MCF 10A (cell line): Measurements from ENCODE around the gene FBXW12. TPM values are rescaled to one million over a fixed set of nuclear protein-coding genes. Genes with fewer than 3 reads are reported as not detected.

Experiments
- BruUV-seq: library from RNA; stranded (reverse); fragments of 400-500 nt; replicated peaks from 2 replicates; lab custom pipeline; 2021; lab: Mats Ljungman, UMichigan
- CTCF ChIA-PET: fragments of 300-600 bp; sonication (Branson Sonifier 250); formaldehyde crosslinking; extraction: SDS; loops from one replicate; lab custom pipeline; 2021; ENCODE audit warnings: antibody characterized with exemption, inconsistent platforms; lab: Yijun Ruan, JAX
- POLR2A ChIA-PET: fragments of 300-600, 350-650 bp; sonication (Branson Sonifier 250); formaldehyde crosslinking; extraction: SDS; loops from one replicate; lab custom pipeline; 2020; ENCODE audit warnings: antibody characterized with exemption, inconsistent platforms; lab: Yijun Ruan, JAX
- DNase-seq: peaks from one replicate; pipeline ENCODE4 v3.0.0-alpha.2; 2018; ENCODE audit not compliant: unreplicated experiment
- H3K27ac Mint-ChIP-seq: one replicate; pipeline ENCODE4 v1.8.0; 2022; ENCODE audit warnings: mild to moderate bottlenecking, low read depth, mixed read lengths; ENCODE audit not compliant: unreplicated experiment
- H3K27me3 Mint-ChIP-seq: one replicate; pipeline ENCODE4 v1.8.0; 2022; ENCODE audit warnings: mixed read lengths; ENCODE audit not compliant: insufficient read depth, unreplicated experiment
- H3K36me3 Mint-ChIP-seq: one replicate; pipeline ENCODE4 v1.8.0; 2022; ENCODE audit warnings: mild to moderate bottlenecking, moderate library complexity, mixed read lengths; ENCODE audit not compliant: insufficient read depth, unreplicated experiment
- H3K4me1 Mint-ChIP-seq: one replicate; pipeline ENCODE4 v1.8.0; 2022; ENCODE audit warnings: mixed read lengths; ENCODE audit not compliant: insufficient read depth, unreplicated experiment
- H3K4me3 Mint-ChIP-seq: one replicate; pipeline ENCODE4 v1.8.0; 2022; ENCODE audit warnings: mild to moderate bottlenecking, moderate library complexity, mixed read lengths; ENCODE audit not compliant: unreplicated experiment
- H3K9me3 Mint-ChIP-seq: one replicate; pipeline ENCODE4 v1.8.0; 2022; ENCODE audit warnings: mixed read lengths; ENCODE audit not compliant: unreplicated experiment
- intact Hi-C: fragments of 100-400 bp; cut with micrococcal nuclease; formaldehyde crosslinking; loops from 2 replicates; pipeline ENCODE4 v1.14.1; 2022
- total RNA-seq: library from RNA; stranded (reverse); gene quantifications from 2 replicates; pipeline ENCODE4 v1.2.3, GENCODE V29; 2022
- TF ChIP-seq, protein P1 (sequence below): fragments of 200-600 bp; IDR thresholded peaks from one replicate; pipeline ENCODE4 v1.8.0; 2022; ENCODE audit warnings: antibody characterized with exemption, mild to moderate bottlenecking; ENCODE audit not compliant: unreplicated experiment

The FBXW12 gene
- total RNA-seq, 1 experiment from 2014 or later, result not detected

DNA sequence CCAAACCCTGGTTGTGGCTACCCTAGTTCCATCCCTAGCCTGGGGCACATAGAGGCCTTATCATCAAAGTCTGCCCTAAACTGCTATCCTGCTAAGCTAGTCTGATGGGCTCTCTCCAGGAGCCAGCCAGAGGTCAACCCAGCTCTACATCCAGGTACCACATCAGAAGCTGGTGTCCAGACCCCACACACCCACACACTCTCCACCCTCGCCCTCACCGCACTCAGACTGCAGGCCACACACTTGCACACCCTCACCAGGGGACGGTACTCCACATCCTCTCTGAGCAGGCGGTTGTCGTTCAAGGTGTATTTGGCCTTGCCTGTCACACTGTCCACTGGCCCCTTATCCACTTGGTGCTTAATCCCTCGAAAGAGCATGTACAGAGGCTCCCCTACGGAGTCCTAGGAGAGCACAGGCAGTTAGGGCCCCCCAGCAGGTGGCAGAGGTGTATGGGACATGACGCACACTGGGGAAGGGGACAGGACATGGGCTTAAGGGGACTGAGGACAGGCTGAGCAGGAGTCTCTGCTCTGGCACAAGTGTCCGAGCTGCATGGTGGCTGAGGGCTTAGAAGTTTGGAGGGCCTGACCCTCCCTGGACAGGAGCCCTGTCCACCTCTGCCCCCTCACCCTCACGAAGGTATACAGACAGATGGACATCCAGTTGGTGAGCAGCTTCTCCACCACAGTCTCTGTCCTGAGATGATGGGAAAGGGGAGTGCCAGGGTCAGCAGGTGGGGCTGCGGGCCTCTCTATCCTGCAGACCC lies 39.8 kb downstream of the FBXW12 start:
- no peak overlapping the region for H3K4me3 Mint-ChIP-seq
- TF ChIP-seq, protein P1, sequence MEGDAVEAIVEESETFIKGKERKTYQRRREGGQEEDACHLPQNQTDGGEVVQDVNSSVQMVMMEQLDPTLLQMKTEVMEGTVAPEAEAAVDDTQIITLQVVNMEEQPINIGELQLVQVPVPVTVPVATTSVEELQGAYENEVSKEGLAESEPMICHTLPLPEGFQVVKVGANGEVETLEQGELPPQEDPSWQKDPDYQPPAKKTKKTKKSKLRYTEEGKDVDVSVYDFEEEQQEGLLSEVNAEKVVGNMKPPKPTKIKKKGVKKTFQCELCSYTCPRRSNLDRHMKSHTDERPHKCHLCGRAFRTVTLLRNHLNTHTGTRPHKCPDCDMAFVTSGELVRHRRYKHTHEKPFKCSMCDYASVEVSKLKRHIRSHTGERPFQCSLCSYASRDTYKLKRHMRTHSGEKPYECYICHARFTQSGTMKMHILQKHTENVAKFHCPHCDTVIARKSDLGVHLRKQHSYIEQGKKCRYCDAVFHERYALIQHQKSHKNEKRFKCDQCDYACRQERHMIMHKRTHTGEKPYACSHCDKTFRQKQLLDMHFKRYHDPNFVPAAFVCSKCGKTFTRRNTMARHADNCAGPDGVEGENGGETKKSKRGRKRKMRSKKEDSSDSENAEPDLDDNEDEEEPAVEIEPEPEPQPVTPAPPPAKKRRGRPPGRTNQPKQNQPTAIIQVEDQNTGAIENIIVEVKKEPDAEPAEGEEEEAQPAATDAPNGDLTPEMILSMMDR, result no peak
- intact Hi-C loops, result no loop called here
- peaks cover 19% of the 10 kb centered on the region for H3K4me1 Mint-ChIP-seq
- ChIA-PET POLR2A (interaction anchor here (6.4 to 22.1 kb wide), 2 partner anchors 10 to 16 kb away, joined by 65 to 749 read pairs; partner anchors contain the start of gene PLXNB1), CTCF (interaction anchor here (0.6 to 22.6 kb wide), 5 partner anchors 11 to 203 kb away, joined by 3 to 647 read pairs (median 6); partner anchors contain the start of genes CCDC51 and TMA7)
- no peak for DNase-seq
- no peaks in the 10 kb centered on the region for H3K9me3 Mint-ChIP-seq
- BruUV-seq, result no TSS peak
- H3K27ac Mint-ChIP-seq, result no peak overlapping the region
- H3K27me3 Mint-ChIP-seq, result no peaks in the 10 kb centered on the region
- peaks cover 79% of the 10 kb centered on the region for H3K36me3 Mint-ChIP-seq

DNA sequence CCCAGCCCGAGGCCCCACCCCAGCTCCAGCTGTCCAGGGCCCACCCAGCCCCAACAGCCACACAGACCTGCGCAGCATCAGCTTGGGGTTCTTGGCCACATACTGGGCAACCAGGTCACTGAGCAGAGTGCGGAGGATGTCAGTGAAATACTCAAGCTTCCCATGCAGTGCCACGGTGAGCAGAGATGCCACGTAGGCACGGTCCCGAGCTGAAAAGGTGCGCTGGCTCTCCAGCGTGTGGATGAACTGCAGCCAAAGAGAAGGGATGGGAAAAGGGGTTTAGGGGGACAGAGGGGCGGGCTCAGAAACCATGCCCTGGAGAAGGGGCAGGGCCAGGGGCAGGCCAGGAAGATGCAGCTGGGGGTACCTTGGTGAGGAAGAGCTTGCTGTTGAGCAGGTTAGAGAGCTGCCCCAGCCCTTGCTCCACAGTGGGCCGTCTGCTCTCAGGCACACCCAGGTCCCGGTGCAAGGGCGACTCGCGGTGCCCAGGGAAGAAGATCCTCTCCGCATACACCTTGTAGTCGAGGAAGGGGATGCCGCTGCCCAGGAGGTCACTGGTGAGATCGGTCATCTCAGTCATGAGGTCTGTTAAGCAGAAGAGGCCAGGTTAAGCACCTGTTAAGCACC lies 40.5 kb downstream of the FBXW12 start:
- peaks cover 15% of the 10 kb centered on the region for H3K4me1 Mint-ChIP-seq
- peak overlapping the region; percentile 23 for H3K27ac Mint-ChIP-seq
- DNase-seq, result no peak
- H3K27me3 Mint-ChIP-seq, result no peaks in the 10 kb centered on the region
- TSS peak; percentile 16 for BruUV-seq
- CTCF ChIA-PET, result interaction anchor here (0.6 to 22.6 kb wide), 8 partner anchors 10 to 250 kb away, joined by 3 to 647 read pairs (median 4); partner anchors contain the start of genes CCDC51, CELSR3 and TMA7
- H3K9me3 Mint-ChIP-seq, result no peaks in the 10 kb centered on the region
- intact Hi-C loops, result no loop called here
- H3K36me3 Mint-ChIP-seq, result peaks cover 77% of the 10 kb centered on the region
- no peak overlapping the region for H3K4me3 Mint-ChIP-seq
- POLR2A ChIA-PET, result interaction anchor here (1.1 to 22.1 kb wide), 4 partner anchors 11 to 27 kb away, joined by 3 to 749 read pairs (median 37); partner anchors contain the start of genes CCDC51, PLXNB1 and TMA7
- TF ChIP-seq, protein P1, result no peak

DNA sequence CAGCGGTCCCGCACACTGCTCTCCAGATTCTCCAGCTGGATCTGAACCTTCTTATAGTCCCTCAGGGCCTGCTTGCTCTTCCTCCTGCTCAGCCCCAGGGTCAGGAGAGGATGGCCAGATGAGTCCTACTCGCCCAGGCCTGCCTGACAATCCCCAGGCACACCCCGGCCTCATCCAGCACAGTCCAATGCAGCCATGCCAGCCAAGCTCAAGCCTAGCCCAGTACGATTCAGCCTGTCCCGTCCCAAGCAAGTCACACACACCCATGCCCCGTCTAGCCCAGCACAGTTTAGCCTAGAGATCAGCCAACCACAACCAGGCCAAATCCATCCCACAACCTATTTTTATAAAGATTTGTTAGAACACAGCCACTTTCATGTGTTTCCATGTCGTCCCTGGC lies 41.1 kb downstream of the FBXW12 start:
- no peak for DNase-seq

More for the DNA sequence above, 41.1 kb downstream of the FBXW12 start:
- no TSS peak for BruUV-seq
- Mint-ChIP-seq H3K36me3 (peaks cover 77% of the 10 kb centered on the region), H3K27ac (peak overlapping the region; percentile 23), H3K27me3 (no peaks in the 10 kb centered on the region), H3K9me3 (no peaks in the 10 kb centered on the region), H3K4me3 (no peak overlapping the region), H3K4me1 (peaks cover 15% of the 10 kb centered on the region)
- intact Hi-C loops, result no loop called here
- TF ChIP-seq, protein P1, result no peak
- POLR2A ChIA-PET, result interaction anchor here (1.1 to 22.1 kb wide), 4 partner anchors 11 to 26 kb away, joined by 3 to 749 read pairs (median 37); partner anchors contain the start of genes CCDC51, PLXNB1 and TMA7
- CTCF ChIA-PET, result interaction anchor here (1.0 to 22.6 kb wide), 5 partner anchors 10 to 143 kb away, joined by 3 to 647 read pairs (median 6); partner anchors contain the start of genes CCDC51 and TMA7
